ENCODE data around the gene FAM50A.

DNA sequence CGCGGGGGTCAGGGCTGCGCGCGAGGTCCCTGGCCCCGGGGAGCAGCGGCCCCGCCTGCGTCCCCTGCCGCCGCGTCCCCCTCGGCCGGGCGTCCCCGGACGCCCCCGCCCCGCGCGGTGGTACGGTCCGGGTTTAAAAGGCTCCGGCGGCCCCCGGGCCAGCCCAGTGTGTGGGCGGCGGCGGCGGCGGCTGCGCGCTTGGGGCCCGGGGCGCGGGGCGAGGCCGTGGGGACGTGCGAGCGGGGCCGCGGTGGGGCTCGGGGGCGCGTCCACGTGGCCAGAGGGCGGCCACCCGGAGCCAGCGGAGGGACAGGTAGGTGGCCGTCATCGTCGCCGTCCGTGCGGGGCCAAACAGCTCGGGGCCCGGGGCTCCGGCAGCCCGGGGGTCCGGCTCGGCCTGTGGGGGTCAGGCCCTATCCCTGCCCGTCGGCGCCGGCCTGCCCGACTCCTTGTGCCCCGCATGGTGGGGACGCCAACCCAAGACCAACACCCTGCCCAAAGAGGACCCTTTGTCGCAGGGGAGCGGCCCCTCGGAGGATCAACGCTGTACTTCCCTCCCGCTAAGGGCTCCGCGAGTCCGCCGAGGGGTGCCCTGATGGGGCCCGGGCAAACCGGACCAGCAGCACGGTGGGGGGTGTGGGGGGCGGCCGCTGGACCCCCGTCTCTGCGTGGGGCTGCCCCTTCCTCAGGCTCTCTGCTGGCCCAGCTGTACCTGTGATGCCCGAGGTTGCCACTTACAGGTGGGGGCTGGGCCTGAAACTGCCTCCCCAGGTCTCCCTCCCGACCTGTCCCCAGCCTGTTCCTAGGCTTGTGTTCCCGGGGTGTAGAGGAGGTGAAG, 14.4 kb downstream of the FAM50A start, which contains the start of gene PLXNA3:
- TF ChIP-seq POLR2A (IDR thresholded peaks at IDR 0.05; ENCODE audit: low read length) (peak; percentile 41), GATA1 (IDR thresholded peaks at IDR 0.05; ENCODE audit: low read depth, low read length) (no peak)
